Right atrium auricular region (tissue), 2 donors: ENCODE measurements around the gene C1QTNF9B. TPM values are rescaled to one million over a fixed set of nuclear protein-coding genes. Genes with fewer than 3 reads are reported as not detected.

ENCODE experiments used
- DNase-seq: peaks from one replicate; pipeline ENCODE4 v3.0.0-alpha.2; 2019; ENCODE audit warnings: low spot score
- H3K27ac ChIP-seq, 2 donors: fragments of 200-600 bp; sonication (generic); 1 replicate in 1 of 2; 2 replicates in 1 of 2; pipeline ENCODE4 v1.5.1; 2016 to 2019
- H3K27me3 ChIP-seq, 2 donors: fragments of 200-600 bp; sonication (generic); one replicate each; pipeline versions ENCODE4 v1.5.1 to v1.6.0; 2017 to 2019
- H3K36me3 ChIP-seq: fragments of 200-600 bp; sonication (generic); one replicate; pipeline ENCODE4 v1.5.1; 2016
- H3K4me1 ChIP-seq, 2 donors: fragments of 200-600 bp; sonication (generic); one replicate each; pipeline versions ENCODE4 v1.5.1 to v1.6.0; 2017 to 2019
- H3K4me3 ChIP-seq, 2 donors: fragments of 200-600 bp; sonication (generic); 1 replicate in 1 of 2; 2 replicates in 1 of 2; pipeline ENCODE4 v1.5.1; 2017 to 2019; ENCODE audit warnings: mild to moderate bottlenecking in 1 of 2, moderate library complexity in 1 of 2
- H3K9me3 ChIP-seq, 2 donors: fragments of 200-600 bp; sonication (generic); one replicate each; pipeline ENCODE4 v1.5.1; 2019
- CTCF ChIP-seq, 2 donors: fragments of 200-600 bp; sonication (generic); IDR thresholded peaks; one replicate each; pipeline ENCODE4 v1.5.1; 2019; ENCODE audit warnings: antibody characterized with exemption in 2 of 2
- total RNA-seq, 2 donors: library from RNA; depleted of rRNA; stranded (reverse); fragments of >200 nt; gene quantifications; one replicate each; pipeline ENCODE4 v1.1.0, GENCODE V29; 2016

The C1QTNF9B gene
- total RNA-seq, 2 donors from 2014 or later: 1.5 TPM; not detected in 1

GRCh38 chr13:23867027-23867491, 30.2 kb downstream of the C1QTNF9B start:
- TF ChIP-seq CTCF (IDR thresholded peaks at IDR 0.05): no peak
- no peaks in the 10 kb centered on the region for H3K36me3 ChIP-seq
- no peak overlapping the region for H3K27ac ChIP-seq
- H3K4me1 ChIP-seq: peaks cover 0 to 5% of the 10 kb centered on the region in 2 donors
- no peak overlapping the region for H3K4me3 ChIP-seq
- no peak for DNase-seq
- H3K27me3 ChIP-seq: no peaks in the 10 kb centered on the region
- no peaks in the 10 kb centered on the region for H3K9me3 ChIP-seq

GRCh38 chr13:23866420-23867026, 30.8 kb downstream of the C1QTNF9B start:
- Histone ChIP-seq H3K9me3 (no peaks in the 10 kb centered on the region), H3K36me3 (no peaks in the 10 kb centered on the region), H3K27ac (no peak overlapping the region), H3K27me3 (no peaks in the 10 kb centered on the region), H3K4me1 (peaks cover 0 to 5% of the 10 kb centered on the region in 2 donors), H3K4me3 (no peak overlapping the region)
- DNase-seq: no peak
- no peak for TF ChIP-seq CTCF (IDR thresholded peaks at IDR 0.05)

- no peaks in the 10 kb centered on the region for H3K9me3 ChIP-seq
- H3K27ac ChIP-seq: no peak overlapping the region
- H3K27me3 ChIP-seq: no peaks in the 10 kb centered on the region
- peaks cover 0 to 5% of the 10 kb centered on the region in 2 donors for H3K4me1 ChIP-seq
- no peak for DNase-seq
- no peaks in the 10 kb centered on the region for H3K36me3 ChIP-seq
- H3K4me3 ChIP-seq: no peak overlapping the region
- TF ChIP-seq CTCF (IDR thresholded peaks at IDR 0.05): no peak
These were observed 31.4 kb downstream of the C1QTNF9B start for GRCh38 chr13:23865906-23866305.

GRCh38 chr13:23865026-23865425, 32.3 kb downstream of the C1QTNF9B start:
- peaks cover 0 to 5% of the 10 kb centered on the region in 2 donors for H3K4me1 ChIP-seq
- no peaks in the 10 kb centered on the region for H3K36me3 ChIP-seq
- H3K27me3 ChIP-seq: no peaks in the 10 kb centered on the region
- no peak overlapping the region for H3K27ac ChIP-seq
- TF ChIP-seq CTCF (IDR thresholded peaks at IDR 0.05): no peak
- no peaks in the 10 kb centered on the region for H3K9me3 ChIP-seq
- no peak overlapping the region for H3K4me3 ChIP-seq
- no peak for DNase-seq

GRCh38 chr13:23861310-23861709, 36.0 kb downstream of the C1QTNF9B start:
- peaks cover 7% of the 10 kb centered on the region for H3K36me3 ChIP-seq
- no peak for DNase-seq

More at GRCh38 chr13:23861310-23861709, 36.0 kb downstream of the C1QTNF9B start:
- no peak overlapping the region for H3K27ac ChIP-seq
- TF ChIP-seq CTCF (IDR thresholded peaks at IDR 0.05): no peak
- H3K9me3 ChIP-seq: no peaks in the 10 kb centered on the region
- no peaks in the 10 kb centered on the region for H3K27me3 ChIP-seq
- H3K4me1 ChIP-seq: no peaks in the 10 kb centered on the region
- H3K4me3 ChIP-seq: no peak overlapping the region
